ENCODE results near the gene PILRA.
"Not testable (repeated sequence)": the region's sequence is repeated elsewhere in the genome, so short reads cannot be mapped to it uniquely, and the experiment has no call there.

Gene PILRA

GRCh38 chr7:100353685-100354330 is 19.5 kb upstream of the PILRA start:
- no peak for DNase-seq
- in situ Hi-C loops (cut with HindIII; ENCODE audit: low pct_ligation_motif_present, low pct_unique_long_range_greater_than_20kb, low sequenced_read_pairs): no loop called here

DNA sequence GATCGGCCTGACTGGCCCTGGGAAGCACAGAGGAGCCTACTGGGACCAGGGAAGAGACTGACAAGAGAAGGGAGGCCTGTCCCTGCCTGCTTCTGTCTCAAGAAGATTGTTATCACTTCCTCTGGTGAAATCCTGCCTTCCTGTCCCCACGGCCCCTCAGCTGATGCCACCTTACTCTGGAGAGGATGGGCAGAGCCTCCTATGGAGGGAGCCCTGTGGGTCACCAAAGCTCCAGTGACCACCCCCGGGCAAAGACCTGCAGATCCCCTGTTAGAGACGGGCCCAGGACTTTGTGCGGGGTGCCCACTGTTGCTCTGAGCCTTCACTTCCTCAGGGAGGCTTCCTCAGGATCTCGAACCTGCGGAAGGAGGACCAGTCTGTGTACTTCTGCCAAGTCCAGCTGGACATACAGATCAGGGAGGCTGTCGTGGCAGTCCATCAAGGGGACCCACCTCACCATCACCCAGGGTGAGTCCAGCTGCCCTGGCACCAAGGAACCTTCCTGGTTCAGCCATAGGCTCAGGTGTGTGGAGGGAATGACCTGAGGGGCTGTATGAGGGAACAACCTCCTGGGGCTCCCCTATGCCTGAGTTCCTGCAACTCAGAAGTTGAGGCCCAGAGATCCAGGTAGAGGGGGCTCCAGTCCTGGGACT is 16.7 kb upstream of the PILRA start:
- DNase-seq: no peak
- in situ Hi-C loops (cut with HindIII; ENCODE audit: low pct_ligation_motif_present, low pct_unique_long_range_greater_than_20kb, low sequenced_read_pairs): no loop called here

- DNase-seq: no peak
- in situ Hi-C loops (cut with HindIII; ENCODE audit: low pct_ligation_motif_present, low pct_unique_long_range_greater_than_20kb, low sequenced_read_pairs): no loop called here
These were observed 16.1 kb upstream of the PILRA start for GRCh38 chr7:100357131-100357561.

DNA sequence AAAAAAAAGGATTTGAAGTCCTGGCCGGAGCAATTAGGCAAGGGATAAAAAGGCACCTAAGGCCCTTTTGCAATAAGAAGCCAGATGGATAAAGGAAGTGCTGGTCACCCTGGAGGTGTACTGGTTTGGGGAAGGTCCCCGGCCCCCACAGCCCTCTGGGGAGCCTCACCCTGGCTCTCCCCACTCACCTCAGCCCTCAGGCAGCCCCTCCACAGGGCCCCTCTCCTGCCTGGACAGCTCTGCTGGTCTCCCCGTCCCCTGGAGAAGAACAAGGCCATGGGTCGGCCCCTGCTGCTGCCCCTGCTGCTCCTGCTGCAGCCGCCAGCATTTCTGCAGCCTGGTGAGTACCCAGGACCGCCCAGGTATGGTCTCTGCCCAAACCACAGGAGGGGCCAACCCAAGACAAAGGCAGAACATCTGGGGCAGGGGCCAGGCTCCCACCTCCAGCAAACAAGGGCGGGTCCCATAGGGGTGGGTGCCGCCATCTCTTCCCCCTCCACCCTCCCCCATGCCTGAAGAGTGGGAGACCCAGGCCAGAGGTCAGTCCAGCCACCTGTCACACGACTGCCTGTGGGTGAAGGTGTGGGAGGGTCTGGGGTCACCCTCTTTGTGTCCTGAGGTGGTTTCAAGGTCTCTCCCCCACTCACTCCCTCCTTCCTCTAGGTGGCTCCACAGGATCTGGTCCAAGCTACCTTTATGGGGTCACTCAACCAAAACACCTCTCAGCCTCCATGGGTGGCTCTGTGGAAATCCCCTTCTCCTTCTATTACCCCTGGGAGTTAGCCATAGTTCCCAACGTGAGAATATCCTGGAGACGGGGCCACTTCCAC is 15.0 kb upstream of the PILRA start, which contains the start of gene PILRB:
Gene PILRB (plus strand): TSS at position 91 of the 830 bp plus-strand sequence. CDS start 186 bp downstream, at position 277.
- no peak for DNase-seq
- in situ Hi-C loops (cut with HindIII; ENCODE audit: low pct_ligation_motif_present, low pct_unique_long_range_greater_than_20kb, low sequenced_read_pairs): no loop called here

DNA sequence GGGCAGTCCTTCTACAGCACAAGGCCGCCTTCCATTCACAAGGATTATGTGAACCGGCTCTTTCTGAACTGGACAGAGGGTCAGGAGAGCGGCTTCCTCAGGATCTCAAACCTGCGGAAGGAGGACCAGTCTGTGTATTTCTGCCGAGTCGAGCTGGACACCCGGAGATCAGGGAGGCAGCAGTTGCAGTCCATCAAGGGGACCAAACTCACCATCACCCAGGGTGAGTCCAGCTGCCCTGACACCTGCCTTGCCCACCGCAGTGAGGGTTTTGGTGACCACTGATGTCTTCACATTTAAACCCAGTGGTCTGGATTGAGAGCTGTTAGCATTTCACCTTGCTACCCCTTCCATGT is 14.5 kb upstream of the PILRA start:
- DNase-seq: no peak
- in situ Hi-C loops (cut with HindIII; ENCODE audit: low pct_ligation_motif_present, low pct_unique_long_range_greater_than_20kb, low sequenced_read_pairs): no loop called here

DNA sequence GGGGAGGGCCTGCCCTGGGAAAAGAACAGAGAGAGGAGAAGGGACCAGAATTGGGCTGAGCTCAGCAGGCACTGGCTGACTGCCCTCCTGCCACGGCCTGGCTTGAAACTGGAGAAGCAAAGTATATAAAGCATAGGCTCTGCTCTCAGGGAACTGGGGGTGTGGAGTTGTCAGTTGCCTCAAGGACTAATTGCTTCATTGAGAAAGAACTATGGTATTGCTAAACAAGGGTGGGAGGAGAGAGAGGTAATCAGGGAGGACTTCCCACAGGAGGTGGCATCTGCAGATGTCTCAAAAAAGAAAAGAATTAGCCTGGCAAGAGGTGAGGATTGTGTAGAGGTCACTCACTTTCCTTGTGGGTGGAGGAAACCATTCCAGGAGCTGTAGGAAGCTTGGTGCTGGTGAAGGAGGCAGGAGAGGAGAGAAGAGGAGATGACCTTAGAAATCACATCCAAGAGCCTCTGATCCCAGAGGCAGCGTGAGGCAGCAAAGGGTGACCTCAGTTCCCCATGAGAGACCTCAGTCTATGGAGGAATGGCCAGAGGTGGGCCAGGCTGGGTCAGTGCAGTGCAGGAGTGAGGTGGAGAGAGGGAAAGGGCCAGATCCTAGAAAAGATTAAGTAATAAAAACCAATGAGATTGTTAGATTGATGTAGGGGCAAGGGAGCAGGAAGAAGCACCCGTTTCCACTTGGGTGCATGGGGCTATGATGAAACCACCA is 13.0 kb upstream of the PILRA start:
- in situ Hi-C loops (cut with HindIII; ENCODE audit: low pct_ligation_motif_present, low pct_unique_long_range_greater_than_20kb, low sequenced_read_pairs): no loop called here
- DNase-seq: no peak

DNA sequence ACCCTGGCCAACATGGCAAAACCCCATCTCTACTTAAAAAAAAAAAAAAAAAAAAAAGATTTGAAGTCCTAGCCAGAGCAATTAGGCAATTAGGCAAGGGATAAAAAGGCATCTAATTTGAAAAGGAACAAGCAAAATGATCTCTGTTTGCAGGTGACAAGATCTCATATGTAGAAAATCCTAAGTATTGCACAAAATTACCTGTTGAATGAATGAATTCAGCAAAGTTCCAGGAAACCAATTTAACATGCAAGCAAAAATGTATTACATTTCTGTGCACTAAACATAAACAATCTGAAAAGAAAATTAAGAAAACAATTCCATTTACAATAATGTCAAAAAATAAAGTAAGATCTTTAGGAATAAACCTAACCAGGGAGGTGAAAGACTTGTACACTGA is 10.2 kb upstream of the PILRA start:
- in situ Hi-C loops (cut with HindIII; ENCODE audit: low pct_ligation_motif_present, low pct_unique_long_range_greater_than_20kb, low sequenced_read_pairs): no loop called here
- no peak for DNase-seq

DNA sequence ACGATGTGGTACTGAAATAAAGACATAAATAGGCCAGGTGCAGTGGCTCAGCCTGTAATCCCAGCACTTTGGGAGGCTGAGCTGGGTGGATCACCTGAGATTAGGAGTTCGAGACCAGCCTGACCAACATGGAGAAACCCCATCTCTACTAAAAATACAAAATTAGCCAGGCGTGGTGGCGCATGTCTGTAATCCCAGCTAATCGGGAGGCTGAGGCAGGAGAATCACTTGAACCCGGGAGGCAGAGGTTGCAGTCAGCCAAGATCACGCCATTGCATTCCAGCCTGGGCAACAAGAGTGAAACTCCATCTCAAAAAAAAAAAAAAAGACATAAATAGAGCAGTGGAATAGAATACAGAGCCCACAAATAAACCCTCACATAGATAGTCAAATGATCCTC is 9.5 kb upstream of the PILRA start:
- DNase-seq; in situ Hi-C loops (cut with HindIII; ENCODE audit: low pct_ligation_motif_present, low pct_unique_long_range_greater_than_20kb, low sequenced_read_pairs): not testable (repeated sequence)

- in situ Hi-C loops (cut with HindIII; ENCODE audit: low pct_ligation_motif_present, low pct_unique_long_range_greater_than_20kb, low sequenced_read_pairs): no loop called here
- no peak for DNase-seq
These were observed 8.8 kb upstream of the PILRA start for GRCh38 chr7:100364480-100364879.

DNA sequence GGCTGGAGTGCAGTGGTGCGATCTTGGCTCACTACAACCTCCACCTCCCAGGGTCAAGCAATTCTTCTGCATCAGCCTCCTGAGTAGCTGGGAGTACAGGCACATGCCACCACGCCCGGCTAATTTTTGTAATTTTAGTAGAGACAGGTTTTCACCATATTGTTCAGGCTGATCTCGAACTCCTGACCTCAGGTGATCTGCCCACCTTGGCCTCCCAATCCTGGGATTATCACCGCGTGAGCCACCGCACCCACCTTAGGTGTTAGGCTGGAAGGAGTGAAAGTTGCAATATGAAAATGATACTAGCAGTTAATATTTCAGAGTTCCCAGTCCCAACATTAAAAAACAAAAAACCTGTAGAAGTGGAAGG is 7.3 kb upstream of the PILRA start:
- DNase-seq; in situ Hi-C loops (cut with HindIII; ENCODE audit: low pct_ligation_motif_present, low pct_unique_long_range_greater_than_20kb, low sequenced_read_pairs): not testable (repeated sequence)

DNA sequence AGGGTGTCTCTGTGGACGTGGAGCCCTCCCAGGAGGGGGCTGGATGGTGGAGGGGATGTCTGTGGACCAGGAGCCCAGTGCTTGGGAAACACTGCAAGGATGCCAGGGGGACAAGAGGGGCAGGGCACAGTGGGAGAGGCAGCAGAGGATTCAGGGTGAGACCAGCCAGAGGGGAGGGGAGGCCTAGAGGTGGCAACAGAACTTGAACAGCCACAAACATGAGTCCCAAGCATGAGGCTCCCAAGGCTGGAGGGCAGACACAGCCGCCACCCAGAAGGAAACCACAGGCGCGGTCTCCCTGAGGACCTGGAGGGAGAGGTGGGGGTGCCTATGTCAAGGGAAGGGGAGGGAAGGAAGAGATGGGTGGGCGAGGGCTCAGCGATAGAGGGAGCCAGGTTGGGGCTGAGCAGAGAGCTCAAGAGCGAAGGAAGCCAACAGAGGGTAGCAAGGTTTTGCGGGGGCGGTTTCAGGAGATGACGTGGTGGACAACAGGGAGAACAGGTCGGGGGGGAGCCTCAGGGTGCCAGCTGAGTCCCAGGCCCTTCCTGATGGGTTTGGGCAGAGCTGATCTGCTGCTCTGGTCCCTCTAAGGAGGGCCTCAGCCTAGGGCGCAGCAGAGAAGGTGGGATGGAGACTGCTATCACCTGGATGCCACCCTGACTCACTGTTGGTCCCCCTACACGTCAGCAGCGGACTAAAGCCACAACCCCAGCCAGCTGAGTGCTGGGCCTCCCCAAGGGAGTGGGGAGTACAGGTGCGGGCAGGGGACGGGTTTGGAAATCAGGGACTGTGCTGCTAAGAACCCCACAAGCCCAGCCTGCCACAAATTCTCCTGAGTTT is 6.7 kb upstream of the PILRA start:
- in situ Hi-C loops (cut with HindIII; ENCODE audit: low pct_ligation_motif_present, low pct_unique_long_range_greater_than_20kb, low sequenced_read_pairs): no loop called here
- DNase-seq: no peak

- in situ Hi-C loops (cut with HindIII; ENCODE audit: low pct_ligation_motif_present, low pct_unique_long_range_greater_than_20kb, low sequenced_read_pairs): no loop called here
- no peak for DNase-seq
These were observed 6.1 kb upstream of the PILRA start for GRCh38 chr7:100367251-100367620.

GRCh38 chr7:100367676-100368613 is 5.3 kb upstream of the PILRA start:
- in situ Hi-C loops (cut with HindIII; ENCODE audit: low pct_ligation_motif_present, low pct_unique_long_range_greater_than_20kb, low sequenced_read_pairs): no loop called here
- no peak for DNase-seq

GRCh38 chr7:100369105-100369504 is 4.2 kb upstream of the PILRA start:
- DNase-seq: no peak
- in situ Hi-C loops (cut with HindIII; ENCODE audit: low pct_ligation_motif_present, low pct_unique_long_range_greater_than_20kb, low sequenced_read_pairs): no loop called here

DNA sequence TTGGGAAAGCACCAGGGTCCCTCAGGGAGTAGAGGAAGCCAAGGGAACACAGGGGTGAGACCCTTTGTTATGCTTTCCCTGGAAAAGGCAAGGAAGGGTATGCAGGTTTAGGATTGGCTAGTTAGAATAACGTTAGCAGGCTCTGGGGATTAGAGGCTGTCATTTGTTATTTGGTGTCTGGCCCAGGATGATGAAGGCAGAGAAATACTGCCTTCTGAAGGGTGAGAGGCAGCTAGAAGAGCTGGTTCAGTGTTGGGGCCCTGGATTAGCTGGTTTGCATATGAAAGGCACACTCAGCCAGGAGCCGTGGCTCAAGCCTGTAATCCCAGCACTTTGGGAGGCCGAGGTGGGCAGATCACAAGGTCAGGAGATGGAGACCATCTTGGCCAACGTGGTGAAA is 3.0 kb upstream of the PILRA start:
- DNase-seq: no peak

GRCh38 chr7:100370746-100371145 is 2.5 kb upstream of the PILRA start:
- in situ Hi-C loops (cut with HindIII; ENCODE audit: low pct_ligation_motif_present, low pct_unique_long_range_greater_than_20kb, low sequenced_read_pairs): no loop called here
- DNase-seq: no peak

More for the DNA sequence above, 3.0 kb upstream of the PILRA start:
- in situ Hi-C loops (cut with HindIII; ENCODE audit: low pct_ligation_motif_present, low pct_unique_long_range_greater_than_20kb, low sequenced_read_pairs): no loop called here

DNA sequence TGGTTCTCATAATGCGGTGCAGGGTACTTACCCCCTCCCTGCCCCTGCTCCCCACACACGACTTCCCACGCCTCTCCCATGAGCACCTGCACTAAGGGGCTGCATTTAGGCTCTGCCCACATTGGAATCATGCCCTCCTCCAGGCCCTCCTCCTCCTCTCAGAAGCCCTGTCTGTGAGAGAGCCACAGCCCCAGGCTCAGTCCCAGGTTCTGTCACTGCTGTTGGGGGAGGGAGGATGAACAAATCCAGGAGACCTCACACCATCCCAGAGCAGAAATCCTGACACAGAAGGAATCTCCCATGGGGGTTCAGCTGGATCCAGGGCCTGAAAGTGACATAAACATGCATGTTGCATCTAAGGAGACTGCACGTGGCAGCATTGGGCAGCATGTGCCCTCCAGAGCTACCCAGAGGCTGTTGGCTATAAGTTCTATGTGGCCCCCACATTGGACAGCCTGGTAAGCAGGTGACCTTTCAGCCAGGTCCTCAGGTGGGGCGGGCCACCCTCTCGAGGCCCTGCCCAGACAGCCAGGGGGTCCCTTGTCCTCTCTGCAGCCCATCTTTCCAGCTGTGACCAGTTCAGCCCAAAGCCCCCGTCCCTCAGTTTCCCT is 1.6 kb upstream of the PILRA start:
- DNase-seq: no peak
- in situ Hi-C loops (cut with HindIII; ENCODE audit: low pct_ligation_motif_present, low pct_unique_long_range_greater_than_20kb, low sequenced_read_pairs): no loop called here
